HCT116 (cell line): Measurements from ENCODE around the gene HNRNPA1.

ENCODE experiments used
- CEBPB ChIP-seq: IDR thresholded peaks from 2 replicates; pipeline ENCODE4 v1.6.1; 2012; ENCODE audit warnings: low read depth
- CTCF ChIP-seq, 3 experiments: fragments of 200-600 bp in 1 of 3; sonication (generic) in 1 of 3; IDR thresholded peaks in 2 of 3; conservative IDR thresholded peaks in 1 of 3; 2 replicates each; pipeline ENCODE4 v1.5.1; 2012 to 2017; ENCODE audit warnings: low read depth in 2 of 3, low read length in 2 of 3, antibody characterized with exemption in 1 of 3, borderline replicate concordance in 1 of 3, control low read depth in 1 of 3, mild to moderate bottlenecking in 1 of 3, mixed read lengths in 1 of 3, mixed run types in 1 of 3, moderate library complexity in 1 of 3; ENCODE audit not compliant: insufficient read depth in 1 of 3
- EGR1 ChIP-seq: IDR thresholded peaks from 2 replicates; pipeline ENCODE4 v1.6.1; 2012; ENCODE audit warnings: low read depth
- ELF1 ChIP-seq: IDR thresholded peaks from 2 replicates; pipeline ENCODE4 v1.6.1; 2012; ENCODE audit warnings: low read depth, borderline replicate concordance
- EZH2 ChIP-seq: fragments of 200-600 bp; sonication (generic); IDR thresholded peaks from 2 replicates; pipeline ENCODE4 v1.6.1; 2017; ENCODE audit warnings: antibody characterized with exemption, mixed run types
- EZH2phosphoT487 ChIP-seq: fragments of 200-600 bp; IDR thresholded peaks from 2 replicates; pipeline ENCODE4 v1.6.1; 2018; ENCODE audit warnings: antibody characterized with exemption, borderline replicate concordance
- POLR2A ChIP-seq: IDR thresholded peaks from 2 replicates; pipeline ENCODE4 v1.7.0; 2011; ENCODE audit warnings: borderline replicate concordance; ENCODE audit not compliant: insufficient read depth, insufficient read length; ENCODE audit errors: extremely low read depth
- REST ChIP-seq: IDR thresholded peaks from 2 replicates; pipeline ENCODE4 v1.6.1; 2012; ENCODE audit warnings: low read depth
- SRF ChIP-seq: IDR thresholded peaks from 2 replicates; pipeline ENCODE4 v1.6.1; 2012; ENCODE audit warnings: low read depth

- no peak for TF ChIP-seq CTCF (IDR thresholded peaks at IDR 0.05 in 2 of 3, conservative IDR thresholded peaks at IDR 0.05 in 1 of 3; ENCODE audit: borderline replicate concordance in 1 of 3, insufficient read depth in 1 of 3, low read depth in 2 of 3, low read length in 2 of 3)
- no peak for TF ChIP-seq EZH2phosphoT487
- no peak for TF ChIP-seq EGR1
- no peak for TF ChIP-seq EZH2
- TF ChIP-seq REST, result no peak
- peak; percentile 44 for TF ChIP-seq CEBPB
- TF ChIP-seq POLR2A, result no peak
- TF ChIP-seq SRF, result no peak
- no peak for TF ChIP-seq ELF1
Observed at GRCh38 chr12:54262403-54262925, 18.1 kb upstream of the HNRNPA1 start.
